ENCODE results near the gene SENP7. TPM values are rescaled to one million over a fixed set of nuclear protein-coding genes. Genes with fewer than 3 reads are reported as not detected.

SENP7 gene
- total RNA-seq, 4 donors from 2014 or later = 13.5 to 44.6 (median 20.2) TPM

- Histone ChIP-seq H3K27me3 (no peaks in the 10 kb centered on the region), H3K4me3 (no peak overlapping the region), H3K9me3 (no peaks in the 10 kb centered on the region), H3K4me1 (no peaks in the 10 kb centered on the region), H3K27ac (no peak overlapping the region), H3K36me3 (peaks cover 0 to 7% (median 0%) of the 10 kb centered on the region in 3 donors)
- DNase-seq = no peak
- TF ChIP-seq POLR2A (IDR thresholded peaks at IDR 0.05) = no peak
- no peak for TF ChIP-seq CTCF (IDR thresholded peaks at IDR 0.05)
Observed at GRCh38 chr3:101351829-101352228, 161.2 kb downstream of the SENP7 start.

- Histone ChIP-seq H3K27me3 (no peaks in the 10 kb centered on the region), H3K4me1 (no peaks in the 10 kb centered on the region), H3K27ac (no peak overlapping the region), H3K9me3 (no peaks in the 10 kb centered on the region), H3K36me3 (peaks cover 0 to 12% (median 0%) of the 10 kb centered on the region in 3 donors), H3K4me3 (no peak overlapping the region)
- no peak for DNase-seq
- no peak for TF ChIP-seq POLR2A (IDR thresholded peaks at IDR 0.05)
- no peak for TF ChIP-seq CTCF (IDR thresholded peaks at IDR 0.05)
Observed at GRCh38 chr3:101340591-101340990, 172.4 kb downstream of the SENP7 start.

- H3K9me3 ChIP-seq = no peaks in the 10 kb centered on the region
- no peak overlapping the region for H3K4me3 ChIP-seq
- TF ChIP-seq POLR2A (IDR thresholded peaks at IDR 0.05) (no peak), CTCF (IDR thresholded peaks at IDR 0.05) (no peak)
- H3K27ac ChIP-seq = no peak overlapping the region
- H3K36me3 ChIP-seq = peaks cover 0 to 18% (median 0%) of the 10 kb centered on the region in 3 donors
- no peak for DNase-seq
- H3K27me3 ChIP-seq = no peaks in the 10 kb centered on the region
- H3K4me1 ChIP-seq = no peaks in the 10 kb centered on the region
Observed at GRCh38 chr3:101333883-101334282, 179.1 kb downstream of the SENP7 start.

- no peaks in the 10 kb centered on the region for H3K9me3 ChIP-seq
- no peak overlapping the region for H3K4me3 ChIP-seq
- H3K27ac ChIP-seq = no peak overlapping the region
- H3K4me1 ChIP-seq = no peaks in the 10 kb centered on the region
- TF ChIP-seq CTCF (IDR thresholded peaks at IDR 0.05) (no peak), POLR2A (IDR thresholded peaks at IDR 0.05) (no peak)
- H3K27me3 ChIP-seq = no peaks in the 10 kb centered on the region
- H3K36me3 ChIP-seq = peaks cover 0 to 25% (median 0%) of the 10 kb centered on the region in 3 donors
- no peak for DNase-seq
Observed at GRCh38 chr3:101329016-101329673, 183.9 kb downstream of the SENP7 start.

GRCh38 chr3:101325393-101326134 is 187.4 kb downstream of the SENP7 start:
- H3K27me3 ChIP-seq = no peaks in the 10 kb centered on the region
- no peaks in the 10 kb centered on the region for H3K4me1 ChIP-seq
- no peak overlapping the region for H3K27ac ChIP-seq
- no peak for DNase-seq
- no peak overlapping the region for H3K4me3 ChIP-seq
- H3K9me3 ChIP-seq = no peaks in the 10 kb centered on the region
- TF ChIP-seq CTCF (IDR thresholded peaks at IDR 0.05) (no peak), POLR2A (IDR thresholded peaks at IDR 0.05) (no peak)
- H3K36me3 ChIP-seq = peaks cover 0 to 25% (median 0%) of the 10 kb centered on the region in 3 donors

Measured in Peyer's patch (tissue), 4 donors.